Neural cell (in vitro differentiated cells): ENCODE results near the gene SMARCC1. TPM values are rescaled to one million over a fixed set of nuclear protein-coding genes. Genes with fewer than 3 reads are reported as not detected.

ENCODE experiments used
- H2AFZ ChIP-seq: fragments of 200-600, 300-800 bp; sonication (generic), shearing (Covaris generic); 2 replicates; pipeline ENCODE4 v1.6.0; 2014; ENCODE audit warnings: low read depth, mild to moderate bottlenecking, antibody characterized with exemption, low read length, moderate library complexity
- H3F3A ChIP-seq: fragments of 200-600 bp; shearing (Covaris generic); 2 replicates; pipeline ENCODE4 v1.6.1; 2016; ENCODE audit warnings: mild to moderate bottlenecking, moderate library complexity, mixed read lengths, antibody characterized with exemption, low read length; ENCODE audit not compliant: insufficient read depth, poor library complexity, severe bottlenecking
- H3K27ac ChIP-seq: fragments of 200-600, 300-800 bp; sonication (generic), shearing (Covaris generic); 2 replicates; pipeline ENCODE4 v1.5.1; 2014; ENCODE audit warnings: mild to moderate bottlenecking, low read length, moderate library complexity
- H3K27me3 ChIP-seq: fragments of 300-800, 200-600 bp; sonication (generic), shearing (Covaris generic); 2 replicates; pipeline ENCODE4 v1.6.0; 2014; ENCODE audit warnings: mild to moderate bottlenecking, low read depth, low read length, moderate library complexity; ENCODE audit not compliant: insufficient read depth
- H3K36me3 ChIP-seq: fragments of 300-800, 200-600 bp; sonication (generic), shearing (Covaris generic); 2 replicates; pipeline ENCODE4 v1.5.1; 2014; ENCODE audit warnings: mild to moderate bottlenecking, antibody characterized with exemption, low read length, moderate library complexity; ENCODE audit not compliant: insufficient read depth
- H3K4me2 ChIP-seq: fragments of 300-800, 200-600 bp; sonication (generic), shearing (Covaris generic); 2 replicates; pipeline ENCODE4 v1.6.0; 2014; ENCODE audit warnings: mild to moderate bottlenecking, low read length
- H3K4me3 ChIP-seq: fragments of 300-800, 200-600 bp; sonication (generic), shearing (Covaris generic); 2 replicates; pipeline ENCODE4 v1.5.1; 2014; ENCODE audit warnings: mild to moderate bottlenecking, low read length, moderate library complexity
- H3K79me2 ChIP-seq: fragments of 200-600 bp; shearing (Covaris generic); replicated peaks from 2 replicates; pipeline ENCODE4 v1.6.0; 2014; ENCODE audit warnings: mild to moderate bottlenecking, low read length, moderate library complexity; ENCODE audit not compliant: insufficient read depth
- H3K9ac ChIP-seq: fragments of 300-800, 200-600 bp; sonication (generic), shearing (Covaris generic); 2 replicates; pipeline ENCODE4 v1.6.1; 2016; ENCODE audit warnings: mild to moderate bottlenecking, low read length, mixed read lengths
- H3K9me2 ChIP-seq: fragments of 200-600 bp; shearing (Covaris generic); 2 replicates; pipeline ENCODE4 v1.6.1; 2016; ENCODE audit warnings: mild to moderate bottlenecking, low read length, mixed read lengths; ENCODE audit not compliant: insufficient read depth
- H3K9me3 ChIP-seq: fragments of 200-600, 300-800 bp; sonication (generic), shearing (Covaris generic); 2 replicates; pipeline ENCODE4 v1.6.1; 2016; ENCODE audit warnings: mild to moderate bottlenecking, mixed run types, low read length, moderate library complexity, mixed read lengths
- H4K20me1 ChIP-seq: fragments of 200-600 bp; shearing (Covaris generic); 2 replicates; pipeline ENCODE4 v1.6.1; 2016; ENCODE audit warnings: mild to moderate bottlenecking, mixed run types; ENCODE audit not compliant: insufficient read depth
- EP300 ChIP-seq: fragments of 450-650 bp; conservative IDR thresholded peaks from 2 replicates; pipeline ENCODE4 v1.6.1; 2014; ENCODE audit warnings: antibody characterized with exemption, mild to moderate bottlenecking, moderate library complexity; ENCODE audit not compliant: poor library complexity, severe bottlenecking
- EZH2 ChIP-seq: fragments of 200-600, 300-800 bp; shearing (Covaris generic), sonication (generic); IDR thresholded peaks from 2 replicates; pipeline ENCODE4 v1.6.1; 2014; ENCODE audit warnings: antibody characterized with exemption, low read length, borderline replicate concordance, mild to moderate bottlenecking; ENCODE audit not compliant: insufficient read depth, poor library complexity, severe bottlenecking
- MXI1 ChIP-seq: fragments of 450-650 bp; conservative IDR thresholded peaks from 2 replicates; pipeline ENCODE4 v1.6.1; 2014; ENCODE audit warnings: antibody characterized with exemption, mild to moderate bottlenecking; ENCODE audit not compliant: poor library complexity, severe bottlenecking
- POLR2AphosphoS5 ChIP-seq: IDR thresholded peaks from 2 replicates; pipeline ENCODE4 v1.6.1; 2012
- RAD21 ChIP-seq: fragments of 450-650 bp; conservative IDR thresholded peaks from 2 replicates; pipeline ENCODE4 v1.6.1; 2014; ENCODE audit warnings: antibody characterized with exemption, mild to moderate bottlenecking, moderate library complexity
- SMC3 ChIP-seq: fragments of 450-650 bp; conservative IDR thresholded peaks from 2 replicates; pipeline ENCODE4 v1.6.1; 2014; ENCODE audit warnings: antibody characterized with exemption, mild to moderate bottlenecking, moderate library complexity; ENCODE audit not compliant: poor library complexity
- TAF1 ChIP-seq: IDR thresholded peaks from 2 replicates; pipeline ENCODE4 v1.6.1; 2012; ENCODE audit warnings: low read depth
- polyA plus RNA-seq: library from polyadenylated mRNA; depleted of rRNA; stranded (reverse); fragments of >200 nt; gene quantifications from 2 replicates; pipeline ENCODE4 v1.2.3, GENCODE V29; 2014
- TF ChIP-seq, protein P1 (sequence below): fragments of 450-650 bp; IDR thresholded peaks from 2 replicates; pipeline ENCODE4 v1.5.1; 2014; ENCODE audit warnings: antibody characterized with exemption, mild to moderate bottlenecking, moderate library complexity; ENCODE audit not compliant: poor library complexity, severe bottlenecking
- TF ChIP-seq, protein P2 (sequence below): IDR thresholded peaks from 2 replicates; pipeline ENCODE4 v1.6.1; 2012; ENCODE audit warnings: borderline replicate concordance

The SMARCC1 gene
- polyA plus RNA-seq, 1 donor from 2014 or later = 29.4 TPM

DNA sequence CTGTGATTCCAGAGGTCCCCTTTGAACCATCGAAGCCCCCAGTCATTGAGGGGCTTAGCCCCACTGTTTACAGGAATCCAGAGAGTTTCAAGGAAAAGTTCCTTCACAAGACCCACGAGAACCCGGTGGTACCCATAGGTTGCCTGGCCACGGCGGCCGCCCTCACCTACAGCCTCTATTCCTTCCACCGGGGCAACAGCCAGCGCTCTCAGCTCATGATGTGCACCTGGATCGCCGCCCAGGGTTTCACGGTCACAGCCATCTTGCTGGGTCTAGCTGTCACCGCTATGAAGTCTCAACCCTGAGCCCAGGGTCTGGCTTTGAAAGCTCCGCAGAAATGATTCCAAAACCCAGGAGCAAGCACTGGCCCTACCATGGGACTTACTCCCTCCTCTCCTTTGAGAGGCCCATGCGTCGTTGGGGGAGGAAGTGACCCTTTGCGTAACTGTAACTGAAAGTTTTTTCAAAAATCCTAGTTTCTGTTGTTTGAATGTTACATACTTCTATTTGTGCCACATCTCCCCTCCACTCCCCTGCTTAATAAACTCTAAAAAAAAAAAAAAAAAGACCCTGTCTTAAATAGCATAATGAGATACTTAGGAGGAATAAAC is 118.0 kb downstream of the SMARCC1 start:
- Histone ChIP-seq H3K27ac (no peak overlapping the region), H3F3A (no peaks in the 10 kb centered on the region), H3K4me2 (no peak overlapping the region), H2AFZ (no peak overlapping the region), H3K27me3 (no peaks in the 10 kb centered on the region), H3K79me2 (no peaks in the 10 kb centered on the region), H3K9me3 (no peaks in the 10 kb centered on the region), H3K9me2 (no peaks in the 10 kb centered on the region), H3K9ac (no peak overlapping the region), H3K4me3 (no peak overlapping the region), H4K20me1 (no peaks in the 10 kb centered on the region), H3K36me3 (peaks cover 6% of the 10 kb centered on the region)
- no peak for TF ChIP-seq TAF1
- TF ChIP-seq EP300 = no peak
- TF ChIP-seq MXI1 = no peak
- TF ChIP-seq, protein P1, sequence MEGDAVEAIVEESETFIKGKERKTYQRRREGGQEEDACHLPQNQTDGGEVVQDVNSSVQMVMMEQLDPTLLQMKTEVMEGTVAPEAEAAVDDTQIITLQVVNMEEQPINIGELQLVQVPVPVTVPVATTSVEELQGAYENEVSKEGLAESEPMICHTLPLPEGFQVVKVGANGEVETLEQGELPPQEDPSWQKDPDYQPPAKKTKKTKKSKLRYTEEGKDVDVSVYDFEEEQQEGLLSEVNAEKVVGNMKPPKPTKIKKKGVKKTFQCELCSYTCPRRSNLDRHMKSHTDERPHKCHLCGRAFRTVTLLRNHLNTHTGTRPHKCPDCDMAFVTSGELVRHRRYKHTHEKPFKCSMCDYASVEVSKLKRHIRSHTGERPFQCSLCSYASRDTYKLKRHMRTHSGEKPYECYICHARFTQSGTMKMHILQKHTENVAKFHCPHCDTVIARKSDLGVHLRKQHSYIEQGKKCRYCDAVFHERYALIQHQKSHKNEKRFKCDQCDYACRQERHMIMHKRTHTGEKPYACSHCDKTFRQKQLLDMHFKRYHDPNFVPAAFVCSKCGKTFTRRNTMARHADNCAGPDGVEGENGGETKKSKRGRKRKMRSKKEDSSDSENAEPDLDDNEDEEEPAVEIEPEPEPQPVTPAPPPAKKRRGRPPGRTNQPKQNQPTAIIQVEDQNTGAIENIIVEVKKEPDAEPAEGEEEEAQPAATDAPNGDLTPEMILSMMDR = no peak
- no peak for TF ChIP-seq SMC3
- TF ChIP-seq EZH2 = no peak

DNA sequence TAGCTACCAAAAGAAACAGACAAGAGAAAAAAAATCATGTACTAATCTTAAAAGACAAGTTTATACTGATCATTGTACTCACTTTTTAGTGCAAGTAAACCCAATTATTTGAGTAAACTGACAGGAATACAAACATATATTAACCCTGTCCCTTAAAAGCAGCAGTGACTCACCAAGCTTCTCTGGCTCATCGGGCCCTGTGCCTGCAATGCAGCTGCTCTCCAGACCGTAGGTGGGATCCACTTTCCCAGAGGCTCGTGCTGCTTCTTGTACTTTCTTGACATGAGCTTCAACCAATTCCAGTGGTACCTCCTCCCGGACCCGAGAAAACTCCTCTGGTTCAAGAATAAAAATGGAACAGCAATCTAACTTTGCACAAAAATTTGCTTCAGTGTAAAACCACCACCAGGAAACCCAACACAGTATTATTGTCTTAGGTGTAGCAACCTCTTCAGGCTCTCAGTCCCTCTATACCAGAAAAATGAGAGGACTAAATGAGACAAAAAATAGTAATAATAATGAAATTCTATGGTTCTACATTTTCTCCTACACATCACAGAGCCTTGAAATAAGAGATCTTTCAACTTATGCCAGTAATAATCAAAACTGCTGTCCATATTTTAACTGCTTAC is 120.5 kb downstream of the SMARCC1 start:
- Histone ChIP-seq H3K27me3 (no peaks in the 10 kb centered on the region), H3K9ac (no peak overlapping the region), H3K4me3 (no peak overlapping the region), H4K20me1 (no peaks in the 10 kb centered on the region), H3K79me2 (peaks cover 5% of the 10 kb centered on the region), H3K27ac (no peak overlapping the region), H3K9me2 (no peaks in the 10 kb centered on the region), H3K36me3 (peaks cover 10% of the 10 kb centered on the region), H2AFZ (no peak overlapping the region), H3K4me2 (no peak overlapping the region), H3F3A (no peaks in the 10 kb centered on the region), H3K9me3 (no peaks in the 10 kb centered on the region)
- TF ChIP-seq SMC3 (no peak), POLR2AphosphoS5 (no peak), RAD21 (no peak), EP300 (no peak), TAF1 (no peak), MXI1 (no peak), EZH2 (no peak)
- TF ChIP-seq, protein P2, sequence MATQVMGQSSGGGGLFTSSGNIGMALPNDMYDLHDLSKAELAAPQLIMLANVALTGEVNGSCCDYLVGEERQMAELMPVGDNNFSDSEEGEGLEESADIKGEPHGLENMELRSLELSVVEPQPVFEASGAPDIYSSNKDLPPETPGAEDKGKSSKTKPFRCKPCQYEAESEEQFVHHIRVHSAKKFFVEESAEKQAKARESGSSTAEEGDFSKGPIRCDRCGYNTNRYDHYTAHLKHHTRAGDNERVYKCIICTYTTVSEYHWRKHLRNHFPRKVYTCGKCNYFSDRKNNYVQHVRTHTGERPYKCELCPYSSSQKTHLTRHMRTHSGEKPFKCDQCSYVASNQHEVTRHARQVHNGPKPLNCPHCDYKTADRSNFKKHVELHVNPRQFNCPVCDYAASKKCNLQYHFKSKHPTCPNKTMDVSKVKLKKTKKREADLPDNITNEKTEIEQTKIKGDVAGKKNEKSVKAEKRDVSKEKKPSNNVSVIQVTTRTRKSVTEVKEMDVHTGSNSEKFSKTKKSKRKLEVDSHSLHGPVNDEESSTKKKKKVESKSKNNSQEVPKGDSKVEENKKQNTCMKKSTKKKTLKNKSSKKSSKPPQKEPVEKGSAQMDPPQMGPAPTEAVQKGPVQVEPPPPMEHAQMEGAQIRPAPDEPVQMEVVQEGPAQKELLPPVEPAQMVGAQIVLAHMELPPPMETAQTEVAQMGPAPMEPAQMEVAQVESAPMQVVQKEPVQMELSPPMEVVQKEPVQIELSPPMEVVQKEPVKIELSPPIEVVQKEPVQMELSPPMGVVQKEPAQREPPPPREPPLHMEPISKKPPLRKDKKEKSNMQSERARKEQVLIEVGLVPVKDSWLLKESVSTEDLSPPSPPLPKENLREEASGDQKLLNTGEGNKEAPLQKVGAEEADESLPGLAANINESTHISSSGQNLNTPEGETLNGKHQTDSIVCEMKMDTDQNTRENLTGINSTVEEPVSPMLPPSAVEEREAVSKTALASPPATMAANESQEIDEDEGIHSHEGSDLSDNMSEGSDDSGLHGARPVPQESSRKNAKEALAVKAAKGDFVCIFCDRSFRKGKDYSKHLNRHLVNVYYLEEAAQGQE = no peak
- TF ChIP-seq, protein P1 = no peak
